HG03457 (cell line): Measurements from ENCODE around the gene OPCML.

Experiments
- ATAC-seq: cut with Tn5 transposase; IDR thresholded peaks from one replicate; pipeline ENCODE4 v1.9.1; 2021; ENCODE audit warnings: moderate number of reproducible peaks; ENCODE audit not compliant: unreplicated experiment

The OPCML gene

DNA sequence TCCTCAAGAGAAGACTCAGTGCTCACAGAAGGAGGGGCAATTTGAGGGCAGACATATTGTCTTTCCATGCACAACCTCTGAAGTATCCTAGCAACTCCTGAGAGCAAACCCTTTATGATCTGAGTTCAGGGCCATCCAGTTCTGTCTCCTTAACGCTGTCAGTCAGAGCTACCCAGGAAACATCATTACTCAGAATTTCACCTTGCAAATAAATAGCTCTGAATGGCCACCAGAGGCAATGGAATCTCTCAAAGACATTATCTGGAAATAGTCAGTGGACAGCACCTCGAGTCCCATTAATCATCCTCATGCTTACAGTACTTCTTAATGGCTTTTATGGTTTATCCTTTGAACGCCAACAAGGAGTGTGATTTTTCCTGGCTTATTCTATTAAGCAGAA lies 656.1 kb downstream of the OPCML start:
- no peak for ATAC-seq

DNA sequence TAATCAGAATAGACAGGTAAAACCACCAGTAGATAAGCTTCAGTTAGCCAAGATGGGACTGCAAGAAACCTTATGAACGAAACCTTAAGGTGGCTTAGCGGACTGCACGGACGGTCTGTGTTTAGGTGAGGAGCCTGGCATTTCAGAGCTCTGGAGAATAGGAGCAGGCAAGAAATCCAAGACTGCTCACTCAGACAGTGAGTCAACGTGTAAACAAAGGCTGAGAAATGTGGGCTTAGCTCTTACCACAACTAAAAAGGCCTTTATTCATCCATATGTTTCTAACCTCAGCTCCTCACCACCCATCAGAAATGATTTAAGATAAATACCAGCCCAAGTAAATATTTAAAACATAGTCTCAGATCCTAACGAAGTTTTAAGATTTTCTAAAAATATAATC lies 657.7 kb downstream of the OPCML start:
- no peak for ATAC-seq

DNA sequence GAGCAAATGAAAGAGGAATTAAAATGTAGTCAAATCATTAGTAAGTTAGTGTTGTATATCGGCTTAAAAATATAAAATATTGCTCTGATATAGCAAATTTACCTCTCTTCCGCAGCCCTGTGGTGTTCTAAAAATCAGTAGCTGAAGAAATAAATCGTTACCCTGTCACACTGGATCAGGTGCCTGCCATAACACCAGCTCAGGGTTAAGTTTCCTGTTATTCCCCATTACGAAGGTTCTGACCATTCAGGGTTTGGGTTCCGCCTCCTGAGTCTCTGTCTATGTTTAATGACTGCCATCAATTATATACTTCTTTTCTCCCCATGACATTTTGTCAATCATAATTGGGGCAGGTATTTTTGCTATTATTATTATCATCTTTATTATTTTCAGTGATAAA lies 658.5 kb downstream of the OPCML start:
- no peak for ATAC-seq

GRCh38 chr11:132872211-132872610 lies 660.1 kb downstream of the OPCML start:
- no peak for ATAC-seq

DNA sequence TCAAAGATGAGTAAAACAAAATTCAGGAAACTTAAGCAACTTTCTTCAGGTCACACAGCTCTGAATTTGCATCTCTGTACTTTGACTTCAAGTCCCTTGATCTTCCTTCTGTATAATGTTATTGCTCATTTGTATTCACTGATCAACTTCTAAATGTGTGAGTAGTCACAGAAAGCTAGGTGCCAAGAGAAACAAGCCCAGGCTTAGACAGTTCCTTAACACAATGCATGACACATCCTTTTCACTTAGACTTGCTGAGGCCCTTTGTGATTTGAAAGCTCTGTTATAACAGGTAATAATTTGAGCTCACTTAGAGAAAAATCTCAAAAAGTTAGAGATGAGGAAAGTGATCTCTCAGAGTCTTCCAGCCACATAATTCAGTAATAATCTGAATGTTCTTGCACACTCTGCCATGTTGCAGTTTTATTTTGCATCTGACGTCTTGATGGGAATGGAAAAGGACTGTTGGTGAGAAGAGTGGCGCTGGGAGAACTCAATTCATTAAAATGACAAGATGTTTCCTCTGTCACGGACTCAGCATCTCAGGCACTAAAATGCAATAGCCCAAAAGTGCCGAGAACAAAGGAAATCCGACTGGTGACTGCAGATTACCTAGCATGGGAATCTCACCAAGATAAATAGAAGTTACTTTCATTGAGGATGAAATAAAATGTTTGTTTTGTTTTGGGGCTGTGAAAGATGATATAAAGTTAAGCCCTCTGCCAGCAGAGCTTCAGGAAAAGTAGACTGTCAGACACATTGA lies 665.3 kb downstream of the OPCML start:
- no peak for ATAC-seq

DNA sequence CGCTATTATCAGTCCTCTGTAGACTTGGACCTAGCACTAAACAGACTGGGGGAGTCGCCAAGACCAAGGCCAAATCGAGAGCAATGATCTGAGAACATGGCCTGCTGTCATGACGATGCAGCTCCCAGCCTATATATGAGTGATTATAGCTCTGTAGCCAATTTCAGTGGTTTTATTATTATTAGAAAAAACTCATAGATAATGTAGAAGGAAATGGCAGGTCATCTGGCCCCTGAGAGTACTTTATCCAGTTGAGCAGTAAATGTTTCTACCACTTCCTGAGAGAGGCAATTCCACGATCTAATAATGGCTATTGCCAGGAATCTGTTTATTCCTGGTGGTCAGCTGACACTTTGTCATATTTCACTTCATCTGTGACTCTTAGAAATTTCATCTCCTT lies 666.7 kb downstream of the OPCML start:
- no peak for ATAC-seq

DNA sequence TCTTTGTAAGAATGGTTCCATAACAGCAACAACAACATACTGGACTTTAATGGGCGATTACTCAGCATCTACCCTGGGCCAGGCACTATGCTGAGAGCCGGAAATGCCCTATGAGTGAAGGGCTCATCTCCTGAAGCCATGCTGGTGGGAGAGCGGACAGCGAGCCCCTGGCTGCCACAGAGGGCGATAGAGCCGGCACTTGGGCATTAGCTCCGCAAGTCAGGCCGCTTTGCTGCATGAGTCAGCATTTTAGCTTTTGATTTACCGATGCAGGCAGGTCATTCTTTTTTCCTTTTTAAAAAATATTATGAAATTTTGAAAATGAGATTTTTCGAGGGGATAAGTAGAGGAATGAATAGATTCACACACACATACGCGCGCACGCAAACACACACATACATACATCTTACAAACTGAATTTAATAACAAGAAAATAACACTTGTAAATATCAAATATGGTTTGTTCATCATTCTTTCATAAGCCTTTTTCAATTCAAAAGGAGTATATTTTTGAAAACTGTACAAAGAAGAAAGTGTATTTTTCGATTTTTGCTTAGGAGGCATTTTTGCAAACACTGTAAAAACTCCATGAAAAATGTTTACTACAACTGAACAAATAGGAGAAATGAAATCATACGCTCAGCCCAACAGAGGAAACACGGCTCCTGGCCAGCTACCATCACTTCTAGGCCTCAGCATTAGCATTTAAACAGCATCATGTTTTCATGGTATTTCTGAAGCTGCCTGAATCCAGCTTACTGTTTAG lies 667.3 kb downstream of the OPCML start:
- no peak for ATAC-seq

DNA sequence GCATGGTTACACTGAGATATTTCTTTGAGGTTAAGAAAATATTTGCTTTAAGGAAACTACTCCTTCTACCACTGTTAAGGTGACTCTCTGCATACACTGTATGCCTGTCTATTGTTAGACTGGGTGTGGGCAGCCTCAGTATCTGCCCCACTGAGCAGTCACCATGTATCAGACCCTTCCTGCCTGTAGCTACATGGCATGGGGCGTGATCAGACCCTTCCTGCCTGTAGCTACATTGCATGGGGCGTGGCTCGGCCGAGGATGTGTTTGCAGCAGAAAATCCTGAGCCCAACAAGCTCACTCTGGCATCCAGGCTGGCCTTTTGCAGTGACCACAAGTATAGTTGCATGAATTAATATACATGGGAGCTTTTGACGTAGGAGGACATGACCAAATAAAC lies 669.4 kb downstream of the OPCML start:
- no peak for ATAC-seq

- no peak for ATAC-seq
These were observed 670.2 kb downstream of the OPCML start for GRCh38 chr11:132862137-132862536.

- no peak for ATAC-seq
These were observed 673.0 kb downstream of the OPCML start for GRCh38 chr11:132859306-132859705.

GRCh38 chr11:132858223-132858622 lies 674.1 kb downstream of the OPCML start:
- ATAC-seq: no peak

- no peak for ATAC-seq
These were observed 676.3 kb downstream of the OPCML start for GRCh38 chr11:132856032-132856431.

- no peak for ATAC-seq
These were observed 676.8 kb downstream of the OPCML start for GRCh38 chr11:132855516-132855915.

DNA sequence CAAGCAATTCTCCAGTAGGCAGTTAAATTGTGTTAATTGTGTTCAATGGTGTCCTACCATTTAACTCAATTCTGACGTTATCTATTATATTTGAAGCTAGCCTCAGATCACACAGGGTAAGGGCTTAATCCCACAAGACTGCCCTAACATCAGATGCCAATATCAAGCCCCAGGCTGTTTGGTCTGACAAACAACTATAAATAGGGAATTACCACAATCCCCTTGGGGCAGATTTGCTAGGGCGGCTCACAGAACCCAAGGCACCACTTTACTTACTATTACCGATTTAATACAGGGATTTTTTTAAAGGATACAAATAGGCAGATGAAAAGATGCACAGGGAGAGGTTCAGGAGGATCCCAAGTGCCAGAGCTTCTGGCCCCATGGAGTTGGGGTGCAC lies 678.4 kb downstream of the OPCML start:
- no peak for ATAC-seq

- ATAC-seq: no peak
These were observed 679.9 kb downstream of the OPCML start for GRCh38 chr11:132852361-132852760.

- no peak for ATAC-seq
These were observed 681.1 kb downstream of the OPCML start for GRCh38 chr11:132851247-132851646.

GRCh38 chr11:132850266-132850665 lies 682.0 kb downstream of the OPCML start:
- ATAC-seq: no peak

DNA sequence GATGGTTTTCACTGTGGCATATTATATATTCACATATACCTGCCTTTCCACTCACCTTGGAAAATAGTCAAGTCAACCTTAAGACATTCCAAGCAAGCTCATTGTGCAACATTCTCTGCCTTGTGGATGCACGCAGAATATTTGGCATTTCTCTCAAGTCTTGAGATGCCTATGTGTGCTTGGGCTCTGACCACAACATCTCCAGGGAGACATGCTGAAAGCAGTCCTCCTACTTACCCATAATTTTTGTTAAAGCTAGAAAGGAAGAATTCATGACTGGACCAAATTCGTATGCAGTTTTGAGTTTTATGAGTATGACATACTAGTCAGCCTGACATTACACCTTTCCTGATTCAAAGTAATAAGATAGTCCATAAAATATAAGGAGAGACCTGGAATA lies 684.0 kb downstream of the OPCML start:
- ATAC-seq: no peak

DNA sequence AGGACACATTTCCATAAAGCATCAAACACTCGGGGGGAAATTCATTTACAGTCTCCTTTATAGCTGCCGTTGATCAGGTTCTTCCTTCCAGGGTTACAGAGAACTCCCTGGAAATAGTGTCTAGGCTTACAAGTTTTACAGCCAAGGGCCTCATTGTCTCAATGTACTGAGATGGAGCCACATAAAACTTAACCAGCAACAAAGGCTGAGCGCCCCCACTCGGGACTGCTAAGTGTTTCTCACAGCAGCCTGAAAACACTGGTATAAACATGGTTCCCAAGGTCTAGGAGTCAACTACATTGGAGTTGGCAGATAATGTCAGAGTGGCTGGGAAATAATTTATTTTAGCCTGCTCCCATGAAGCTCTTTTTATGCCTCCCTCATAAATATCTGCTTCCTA lies 686.2 kb downstream of the OPCML start:
- ATAC-seq: no peak

GRCh38 chr11:132844956-132845696 lies 687.2 kb downstream of the OPCML start:
- ATAC-seq: no peak

DNA sequence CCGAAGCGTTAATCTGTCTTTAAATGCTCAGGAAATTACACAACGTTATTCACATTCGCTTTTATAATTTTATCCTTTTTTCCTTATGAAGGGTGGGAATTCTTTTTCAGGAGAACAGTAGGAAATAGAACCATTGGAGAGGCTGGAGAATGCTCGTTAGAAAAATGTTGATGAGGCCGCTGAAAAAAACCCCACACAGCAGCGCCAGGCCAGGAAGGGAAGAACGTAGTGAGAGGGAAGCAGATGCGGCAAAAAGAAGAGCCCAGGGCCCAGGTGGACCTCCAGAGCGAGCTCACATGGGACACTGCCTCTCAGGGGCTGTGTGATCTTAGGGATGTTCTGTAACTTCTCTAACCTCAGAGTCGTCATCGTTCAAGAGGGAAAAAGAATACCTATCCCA lies 691.6 kb downstream of the OPCML start:
- no peak for ATAC-seq

GRCh38 chr11:132840191-132840590 lies 692.1 kb downstream of the OPCML start:
- ATAC-seq: no peak
